Measurements from ENCODE around the gene CHST8. TPM values are rescaled to one million over a fixed set of nuclear protein-coding genes. Genes with fewer than 3 reads are reported as not detected.

Gene CHST8
- total and polyA plus RNA-seq, 2 donors from 2014 or later: 0.28 TPM; not detected in 1

GRCh38 chr19:33697766-33698165 is 76.0 kb downstream of the CHST8 start:
- Histone ChIP-seq H3K9me3 (ENCODE audit: control insufficient read depth in 2 of 3, insufficient read depth in 1 of 3, low read length in 3 of 3) (no peaks in the 10 kb centered on the region), H3K36me3 (ENCODE audit: control insufficient read depth in 2 of 3, insufficient read depth in 3 of 3, low read length in 3 of 3) (no peaks in the 10 kb centered on the region), H3K9ac (ENCODE audit: low read length in 3 of 3) (no peak overlapping the region), H3K4me3 (ENCODE audit: low read length in 3 of 3) (no peak overlapping the region), H3K27me3 (ENCODE audit: control insufficient read depth, insufficient read depth, low read length) (no peaks in the 10 kb centered on the region), H3K27ac (ENCODE audit: low read depth in 2 of 2, low read length in 2 of 2) (no peak overlapping the region), H3K4me1 (ENCODE audit: control insufficient read depth in 2 of 3, insufficient read depth in 2 of 3, low read depth in 1 of 3, low read length in 3 of 3) (no peaks in the 10 kb centered on the region)
- intact Hi-C loops (cut with DNase I): no loop called here
- DNase-seq: no peak
- no peak for FAIRE-seq
- TF ChIP-seq CTCF (IDR thresholded peaks at IDR 0.05; ENCODE audit: borderline replicate concordance, extremely low read depth, insufficient read depth): no peak

GRCh38 chr19:33698576-33699435 is 77.1 kb downstream of the CHST8 start:
- intact Hi-C loops (cut with DNase I): no loop called here
- peak in 1 of 5 donors; percentile 54 for DNase-seq

GRCh38 chr19:33699754-33700407 is 78.1 kb downstream of the CHST8 start:
- no peak overlapping the region for H3K4me3 ChIP-seq (ENCODE audit: low read length in 3 of 3)
- H3K4me1 ChIP-seq (ENCODE audit: control insufficient read depth in 2 of 3, insufficient read depth in 2 of 3, low read depth in 1 of 3, low read length in 3 of 3): no peaks in the 10 kb centered on the region
- H3K36me3 ChIP-seq (ENCODE audit: control insufficient read depth in 2 of 3, insufficient read depth in 3 of 3, low read length in 3 of 3): no peaks in the 10 kb centered on the region
- DNase-seq (peak in 1 of 5 donors; percentile 29), FAIRE-seq (no peak)
- no peak overlapping the region for H3K27ac ChIP-seq (ENCODE audit: low read depth in 2 of 2, low read length in 2 of 2)
- H3K9me3 ChIP-seq (ENCODE audit: control insufficient read depth in 2 of 3, insufficient read depth in 1 of 3, low read length in 3 of 3): no peaks in the 10 kb centered on the region
- no peaks in the 10 kb centered on the region for H3K27me3 ChIP-seq (ENCODE audit: control insufficient read depth, insufficient read depth, low read length)
- no peak overlapping the region for H3K9ac ChIP-seq (ENCODE audit: low read length in 3 of 3)
- intact Hi-C loops (cut with DNase I): no loop called here
- no peak for TF ChIP-seq CTCF (IDR thresholded peaks at IDR 0.05; ENCODE audit: borderline replicate concordance, extremely low read depth, insufficient read depth)

More at GRCh38 chr19:33698576-33699435, 77.1 kb downstream of the CHST8 start:
- Histone ChIP-seq H3K27ac (ENCODE audit: low read depth in 2 of 2, low read length in 2 of 2) (no peak overlapping the region), H3K9me3 (ENCODE audit: control insufficient read depth in 2 of 3, insufficient read depth in 1 of 3, low read length in 3 of 3) (no peaks in the 10 kb centered on the region), H3K36me3 (ENCODE audit: control insufficient read depth in 2 of 3, insufficient read depth in 3 of 3, low read length in 3 of 3) (no peaks in the 10 kb centered on the region), H3K4me1 (ENCODE audit: control insufficient read depth in 2 of 3, insufficient read depth in 2 of 3, low read depth in 1 of 3, low read length in 3 of 3) (no peaks in the 10 kb centered on the region), H3K4me3 (ENCODE audit: low read length in 3 of 3) (no peak overlapping the region), H3K9ac (ENCODE audit: low read length in 3 of 3) (no peak overlapping the region), H3K27me3 (ENCODE audit: control insufficient read depth, insufficient read depth, low read length) (no peaks in the 10 kb centered on the region)
- FAIRE-seq: no peak
- TF ChIP-seq CTCF (IDR thresholded peaks at IDR 0.05; ENCODE audit: borderline replicate concordance, extremely low read depth, insufficient read depth): no peak
